Kidney epithelial cell (primary cell): Measurements from ENCODE around the gene FAM83F. TPM values are rescaled to one million over a fixed set of nuclear protein-coding genes. Genes with fewer than 3 reads are reported as not detected.

Experiments used
- DNase-seq: peaks from one replicate; pipeline ENCODE4 v3.0.0-alpha.2; 2010; ENCODE audit warnings: low read depth
- H3K27me3 ChIP-seq: 2 replicates; pipeline ENCODE4 v1.6.0; 2011; ENCODE audit warnings: low read length; ENCODE audit not compliant: control insufficient read depth, insufficient read depth
- H3K36me3 ChIP-seq: 2 replicates; pipeline ENCODE4 v1.5.1; 2011; ENCODE audit warnings: low read length; ENCODE audit not compliant: control insufficient read depth, insufficient read depth
- H3K4me3 ChIP-seq: 2 replicates; pipeline ENCODE4 v1.5.1; 2011; ENCODE audit warnings: low read depth, mild to moderate bottlenecking, control low read depth, low read length
- total RNA-seq: library from RNA; depleted of rRNA; stranded (reverse); fragments of >200 nt; gene quantifications from 2 replicates; pipeline ENCODE4 v1.2.3, GENCODE V29; 2015
- TF ChIP-seq, protein P1 (sequence below): IDR thresholded peaks from 2 replicates; pipeline ENCODE4 v1.5.1; 2011; ENCODE audit warnings: mild to moderate bottlenecking, moderate library complexity, low read length, control low read depth, inconsistent platforms; ENCODE audit not compliant: insufficient read depth, poor library complexity, severe bottlenecking

The FAM83F gene
- total RNA-seq, 1 donor from 2014 or later: 6.9 TPM

DNA sequence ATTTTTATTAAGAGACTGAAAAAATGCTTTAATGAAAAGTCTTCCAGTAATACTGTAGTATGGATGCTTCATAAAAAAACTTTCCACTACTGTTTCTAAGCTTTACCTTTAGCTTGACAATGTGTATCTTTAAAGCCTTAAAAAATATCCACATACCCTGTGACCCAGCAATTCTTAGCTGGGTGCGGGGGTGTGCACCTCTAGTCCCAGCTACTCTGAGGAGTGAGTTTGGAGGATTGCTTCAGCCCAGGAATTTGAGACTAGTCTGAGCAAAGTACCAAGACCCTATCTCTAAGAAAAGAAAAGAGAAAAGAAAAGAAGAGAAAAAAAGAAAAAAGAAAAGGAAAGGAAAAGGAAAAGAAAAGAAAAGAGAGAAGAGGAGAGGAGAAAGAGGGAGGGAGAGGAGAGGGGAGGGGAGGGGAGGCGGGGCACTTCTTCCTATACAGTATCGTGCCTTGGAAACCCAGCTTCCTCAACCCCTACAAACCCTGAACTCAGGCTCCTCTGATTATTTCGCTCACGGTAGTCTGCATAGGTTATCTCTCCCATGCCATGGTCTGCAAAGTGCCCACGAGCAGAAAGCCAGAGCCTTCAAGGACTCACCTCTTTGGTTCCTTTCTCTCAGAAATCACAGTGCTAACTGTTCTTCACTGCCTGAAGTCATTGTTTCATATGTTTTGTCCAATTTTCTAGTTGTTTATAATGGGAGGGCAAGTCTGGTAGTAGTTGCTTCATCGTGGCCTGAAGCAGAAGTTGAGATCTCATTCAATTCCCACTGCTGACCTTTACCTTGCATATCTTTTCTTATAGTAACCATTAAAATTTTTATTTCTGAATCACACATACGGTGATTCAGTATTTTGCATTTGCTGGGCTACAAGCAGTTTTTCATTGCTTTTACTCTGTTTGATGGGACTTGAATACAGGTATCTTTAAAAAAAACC, 82.2 kb downstream of the FAM83F start:
- Histone ChIP-seq H3K36me3 (no peaks in the 10 kb centered on the region), H3K4me3 (no peak overlapping the region), H3K27me3 (no peaks in the 10 kb centered on the region)
- DNase-seq: no peak
- TF ChIP-seq, protein P1, sequence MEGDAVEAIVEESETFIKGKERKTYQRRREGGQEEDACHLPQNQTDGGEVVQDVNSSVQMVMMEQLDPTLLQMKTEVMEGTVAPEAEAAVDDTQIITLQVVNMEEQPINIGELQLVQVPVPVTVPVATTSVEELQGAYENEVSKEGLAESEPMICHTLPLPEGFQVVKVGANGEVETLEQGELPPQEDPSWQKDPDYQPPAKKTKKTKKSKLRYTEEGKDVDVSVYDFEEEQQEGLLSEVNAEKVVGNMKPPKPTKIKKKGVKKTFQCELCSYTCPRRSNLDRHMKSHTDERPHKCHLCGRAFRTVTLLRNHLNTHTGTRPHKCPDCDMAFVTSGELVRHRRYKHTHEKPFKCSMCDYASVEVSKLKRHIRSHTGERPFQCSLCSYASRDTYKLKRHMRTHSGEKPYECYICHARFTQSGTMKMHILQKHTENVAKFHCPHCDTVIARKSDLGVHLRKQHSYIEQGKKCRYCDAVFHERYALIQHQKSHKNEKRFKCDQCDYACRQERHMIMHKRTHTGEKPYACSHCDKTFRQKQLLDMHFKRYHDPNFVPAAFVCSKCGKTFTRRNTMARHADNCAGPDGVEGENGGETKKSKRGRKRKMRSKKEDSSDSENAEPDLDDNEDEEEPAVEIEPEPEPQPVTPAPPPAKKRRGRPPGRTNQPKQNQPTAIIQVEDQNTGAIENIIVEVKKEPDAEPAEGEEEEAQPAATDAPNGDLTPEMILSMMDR: no peak

DNA sequence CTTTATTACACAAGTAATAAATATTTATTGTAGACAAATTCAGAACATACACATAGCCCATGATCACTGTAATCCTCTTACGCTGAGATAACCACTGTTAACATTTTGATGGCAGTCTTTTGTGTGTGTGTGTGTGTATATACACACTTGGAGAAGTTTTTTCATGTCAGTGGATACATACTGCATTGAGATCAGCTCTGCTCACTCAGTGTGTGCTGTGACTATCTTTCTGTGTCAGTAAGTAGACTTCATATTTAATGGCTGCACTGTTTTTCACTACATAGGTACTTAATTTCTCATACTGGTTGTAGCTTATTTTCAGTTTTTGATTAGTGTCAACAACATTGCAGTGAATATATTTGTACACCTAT, 82.9 kb downstream of the FAM83F start:
- no peak for DNase-seq
- no peak overlapping the region for H3K4me3 ChIP-seq
- no peaks in the 10 kb centered on the region for H3K27me3 ChIP-seq
- TF ChIP-seq, protein P1: no peak
- H3K36me3 ChIP-seq: no peaks in the 10 kb centered on the region

DNA sequence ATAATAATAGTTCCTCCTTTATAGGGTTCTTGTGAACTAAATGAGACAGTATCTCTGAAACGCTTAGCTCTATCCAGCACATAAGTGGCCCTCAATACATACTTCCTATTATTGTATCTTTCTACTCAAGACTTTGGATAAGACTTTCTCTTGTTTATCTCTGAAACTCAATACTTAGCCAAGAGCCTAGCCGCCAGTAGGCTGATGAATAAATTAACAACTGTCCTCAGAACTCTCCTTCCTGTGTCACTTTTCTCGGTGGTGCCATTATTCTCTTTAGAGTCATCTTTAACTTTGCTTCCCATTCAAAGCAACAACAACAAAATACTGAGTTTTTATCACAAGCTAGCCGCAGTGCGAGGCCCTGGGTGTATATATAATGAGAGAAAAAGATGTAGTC, 86.9 kb downstream of the FAM83F start:
- no peaks in the 10 kb centered on the region for H3K36me3 ChIP-seq
- TF ChIP-seq, protein P1: no peak
- no peak for DNase-seq
- no peak overlapping the region for H3K4me3 ChIP-seq
- H3K27me3 ChIP-seq: no peaks in the 10 kb centered on the region

DNA sequence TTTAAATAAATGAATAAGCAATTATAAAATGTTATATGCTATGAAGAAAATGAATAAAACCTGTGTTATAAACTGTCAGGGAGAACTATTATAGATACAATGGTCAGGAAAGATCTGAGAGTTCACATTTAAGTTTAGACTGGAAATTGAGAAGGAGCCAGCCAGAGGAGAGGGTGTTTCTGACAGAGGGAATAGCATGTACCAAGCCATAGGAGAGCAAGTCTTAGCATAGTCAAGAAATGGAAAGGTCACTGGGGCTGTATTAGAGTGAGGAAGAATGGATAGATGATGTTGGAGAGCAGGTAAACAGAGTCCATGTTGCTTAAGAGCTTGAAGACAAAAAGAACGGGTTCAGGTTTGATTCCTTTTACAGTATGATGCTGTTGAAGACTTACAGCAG, 87.4 kb downstream of the FAM83F start:
- TF ChIP-seq, protein P1: no peak
- Histone ChIP-seq H3K27me3 (no peaks in the 10 kb centered on the region), H3K36me3 (no peaks in the 10 kb centered on the region), H3K4me3 (no peak overlapping the region)
- DNase-seq: no peak

DNA sequence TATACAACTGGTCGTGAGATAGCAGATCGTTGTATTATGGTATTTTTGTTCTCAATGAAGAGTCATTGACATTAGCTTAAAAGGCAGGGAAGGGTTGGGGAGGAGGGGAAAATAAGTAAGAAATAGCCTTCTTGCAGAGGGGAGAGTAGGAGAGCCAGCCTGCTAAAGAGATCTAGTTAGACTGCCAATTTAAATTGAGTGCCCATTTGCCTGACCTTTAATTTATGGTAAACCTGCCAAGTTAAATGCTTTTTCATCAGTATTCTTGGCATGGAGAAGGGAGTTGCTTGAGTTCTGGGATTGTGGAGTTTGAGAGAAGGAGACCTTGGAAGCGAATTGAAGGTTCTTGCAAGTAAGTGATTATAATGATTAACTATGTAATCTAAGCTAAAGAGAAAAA, 89.0 kb downstream of the FAM83F start:
- Histone ChIP-seq H3K36me3 (no peaks in the 10 kb centered on the region), H3K4me3 (no peak overlapping the region), H3K27me3 (no peaks in the 10 kb centered on the region)
- no peak for DNase-seq
- TF ChIP-seq, protein P1: no peak

DNA sequence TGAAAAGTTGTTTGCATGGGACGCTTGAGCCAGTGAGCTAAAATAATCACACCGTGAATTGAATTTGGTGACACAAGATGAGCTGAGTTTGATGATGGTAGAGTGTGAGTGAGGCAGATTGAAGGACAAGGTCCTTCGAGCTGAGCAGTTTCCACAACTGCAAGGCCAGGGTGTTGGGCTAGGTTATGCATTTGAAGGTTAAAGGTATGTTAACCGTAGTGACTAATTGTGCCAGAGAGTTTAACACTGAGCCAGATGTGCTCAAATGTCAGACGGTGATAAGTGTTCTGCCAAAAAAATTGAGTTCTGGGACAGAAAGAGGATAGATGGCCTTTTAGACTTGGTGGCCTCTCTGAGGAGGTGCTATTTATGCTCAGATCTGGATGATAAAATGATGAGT, 89.5 kb downstream of the FAM83F start:
- TF ChIP-seq, protein P1: no peak
- Histone ChIP-seq H3K36me3 (no peaks in the 10 kb centered on the region), H3K27me3 (no peaks in the 10 kb centered on the region), H3K4me3 (no peak overlapping the region)
- DNase-seq: no peak
